GM21423 (cell line): ENCODE data around the gene CHP1.
"Not testable (repeated sequence)": the region's sequence is repeated elsewhere in the genome, so short reads cannot be mapped to it uniquely, and the experiment has no call there.

Source experiments
- ATAC-seq: cut with Tn5 transposase; IDR thresholded peaks from one replicate; pipeline ENCODE4 v1.9.1; 2021; ENCODE audit warnings: mild to moderate bottlenecking, moderate library complexity; ENCODE audit not compliant: unreplicated experiment

CHP1 gene

GRCh38 chr15:41289953-41290352 is 58.9 kb downstream of the CHP1 start:
- no peak for ATAC-seq

GRCh38 chr15:41291065-41291631 is 60.1 kb downstream of the CHP1 start:
- ATAC-seq = peak; percentile 85

GRCh38 chr15:41292521-41292920 is 61.5 kb downstream of the CHP1 start:
- no peak for ATAC-seq

- not testable (repeated sequence) for ATAC-seq
Observed at GRCh38 chr15:41301139-41301538, 70.1 kb downstream of the CHP1 start.

GRCh38 chr15:41301587-41301986 is 70.5 kb downstream of the CHP1 start:
- ATAC-seq = no peak

- ATAC-seq = no peak
Observed at GRCh38 chr15:41304149-41304770, 73.2 kb downstream of the CHP1 start.

GRCh38 chr15:41307679-41308078 is 76.6 kb downstream of the CHP1 start:
- ATAC-seq = no peak

- no peak for ATAC-seq
Observed at GRCh38 chr15:41309226-41309905, 78.3 kb downstream of the CHP1 start.

GRCh38 chr15:41320805-41321330 is 89.8 kb downstream of the CHP1 start:
- ATAC-seq = not testable (repeated sequence)

GRCh38 chr15:41323611-41324010 is 92.5 kb downstream of the CHP1 start:
- ATAC-seq = no peak

- ATAC-seq = no peak
Observed at GRCh38 chr15:41331281-41331680, 100.2 kb downstream of the CHP1 start.
